Measurements from ENCODE around the gene AIDA.

The AIDA gene

DNA sequence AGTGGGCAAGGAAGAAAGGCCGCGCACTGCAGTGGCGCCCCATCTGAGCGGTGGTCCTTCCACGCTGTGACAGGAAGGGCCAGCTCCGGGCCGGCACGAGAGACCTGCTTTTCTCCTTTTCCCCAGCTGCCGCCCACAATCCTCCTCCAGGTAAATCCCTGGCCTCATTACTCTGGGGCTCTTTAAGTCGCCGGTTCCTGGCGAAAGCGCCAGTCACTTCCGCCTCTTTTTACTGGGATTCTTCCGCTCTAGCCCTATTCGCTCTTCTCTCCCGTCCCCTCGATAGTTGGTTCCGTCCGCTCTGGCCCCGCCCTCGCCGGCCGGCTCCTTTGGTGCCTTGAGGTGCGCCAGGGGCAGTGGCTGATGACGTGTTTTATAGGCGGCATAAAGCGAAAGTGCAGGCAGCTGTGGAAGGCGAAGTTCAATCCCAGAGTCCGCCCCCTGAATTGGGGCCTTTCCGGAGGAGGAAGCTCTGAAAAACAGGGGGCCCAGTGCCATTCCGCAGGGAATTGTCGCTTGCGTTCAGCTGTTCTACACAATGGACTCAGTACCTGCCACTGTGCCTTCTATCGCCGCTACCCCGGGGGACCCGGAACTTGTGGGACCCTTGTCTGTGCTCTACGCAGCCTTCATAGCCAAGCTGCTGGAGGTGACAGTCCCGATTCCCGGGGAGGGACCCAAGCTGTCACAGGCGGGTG lies 68.2 kb downstream of the AIDA start:
- DNase-seq (ENCODE audit: low read depth), result peak; percentile 93

GRCh38 chr1:222643606-222643937 lies 68.7 kb downstream of the AIDA start:
- DNase-seq (ENCODE audit: low read depth), result no peak

DNA sequence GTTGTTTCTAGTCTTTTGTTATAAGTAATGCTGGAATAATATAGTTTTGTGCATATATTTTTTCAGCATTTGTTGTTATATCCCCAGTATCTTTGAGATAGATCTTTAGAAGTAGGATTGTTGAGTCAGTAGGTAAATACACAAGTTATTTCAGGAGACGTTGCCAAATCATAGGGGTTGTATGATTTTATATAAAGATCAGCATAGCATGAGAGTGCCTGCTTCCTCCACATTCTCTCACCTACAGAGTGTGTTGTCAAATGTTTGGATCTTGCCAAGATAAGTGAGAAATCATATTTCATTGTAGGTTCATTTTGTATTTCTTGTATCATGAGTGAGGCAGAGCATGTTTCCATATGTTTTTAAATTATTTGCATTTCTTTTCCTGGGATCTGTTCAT lies 69.8 kb downstream of the AIDA start:
- DNase-seq (ENCODE audit: low read depth), result no peak

DNA sequence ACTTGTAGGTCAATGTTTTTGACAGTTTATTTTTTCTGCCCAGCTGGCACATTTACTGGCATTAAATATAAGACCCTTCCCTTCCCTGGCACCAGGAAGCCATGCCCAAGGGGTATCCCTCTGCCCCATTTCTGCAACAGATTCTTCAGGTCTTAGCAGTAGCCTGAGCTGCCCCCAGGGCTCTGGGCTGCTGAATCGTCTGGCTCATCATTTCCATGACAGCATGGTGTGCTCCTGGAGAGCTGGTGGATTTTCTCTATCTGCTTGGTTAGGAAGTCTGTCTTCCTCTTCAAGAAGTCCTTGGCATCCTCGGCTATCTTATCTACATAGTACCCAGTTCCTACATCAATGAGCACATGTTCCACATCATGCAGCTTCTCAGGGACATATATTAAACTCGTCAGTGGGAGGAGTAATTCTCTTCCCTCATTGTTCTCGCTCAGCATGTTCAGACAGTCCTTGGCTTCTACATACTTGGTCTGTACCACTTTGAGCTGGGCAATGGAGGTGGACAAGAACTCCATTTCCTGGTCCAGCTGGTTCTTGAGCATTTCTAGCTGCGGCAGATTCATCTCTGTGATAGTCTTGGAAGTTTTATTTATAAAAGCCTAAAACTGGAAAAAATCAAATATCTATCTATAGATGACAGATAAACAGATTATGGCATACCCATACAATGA lies 70.9 kb downstream of the AIDA start:
- DNase-seq (ENCODE audit: low read depth), result no peak

DNA sequence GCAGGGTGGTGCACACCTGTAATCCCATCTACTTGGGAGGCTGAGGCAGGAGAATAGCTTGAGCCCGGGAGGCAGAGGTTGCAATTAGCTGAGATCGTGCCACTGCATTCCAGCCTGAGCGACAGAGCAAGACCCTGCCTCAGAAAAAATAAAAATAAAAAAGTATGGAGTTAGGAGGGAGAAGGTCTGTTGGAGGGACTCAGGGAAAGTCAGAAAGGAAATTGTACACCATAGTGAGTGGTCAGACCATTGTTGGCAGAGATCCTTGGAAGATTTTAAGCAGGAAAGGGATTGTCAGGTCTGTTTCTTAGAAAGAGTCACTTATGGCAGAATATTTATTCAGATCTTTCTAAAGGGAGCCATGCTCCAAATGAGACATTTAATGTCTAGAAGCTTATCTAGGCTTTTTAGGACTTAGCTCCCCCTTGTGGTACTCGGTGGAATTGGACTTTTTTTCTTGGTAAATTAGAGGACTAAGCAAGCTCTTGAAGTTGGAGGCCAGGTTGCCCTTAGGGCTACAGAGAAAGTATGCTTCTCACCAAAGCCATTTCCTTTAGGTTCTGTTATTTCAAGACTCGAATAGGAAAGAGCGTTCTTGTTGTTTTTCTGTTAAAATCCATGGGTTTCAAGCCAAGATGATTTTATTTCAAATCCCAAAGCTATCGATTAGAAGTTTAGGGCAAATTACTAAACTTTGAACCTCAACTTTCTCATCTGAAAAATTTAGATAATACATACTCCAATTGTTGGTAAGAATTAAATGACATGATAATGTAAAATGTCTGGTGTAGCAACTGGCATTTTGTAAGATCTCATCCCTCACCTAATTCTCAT lies 77.9 kb downstream of the AIDA start:
- no peak for DNase-seq (ENCODE audit: low read depth)

DNA sequence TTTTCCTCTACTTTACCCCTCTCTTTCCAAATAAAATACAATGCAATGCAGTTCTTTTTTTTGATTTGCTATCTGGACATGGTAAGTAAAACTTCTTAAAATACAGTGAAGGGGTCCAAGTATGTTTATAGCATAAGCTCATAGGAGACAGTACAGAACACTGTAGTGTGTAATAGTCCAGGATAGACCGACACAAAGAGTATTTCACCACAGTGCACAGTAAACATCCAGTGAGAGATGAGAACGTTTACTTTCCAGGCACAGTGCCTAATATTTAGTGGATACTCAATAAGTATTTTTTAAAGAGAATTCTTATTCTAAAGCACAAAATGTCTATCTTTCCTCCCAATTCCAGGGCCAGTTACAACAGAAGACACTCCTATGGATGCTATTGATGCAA lies 79.5 kb downstream of the AIDA start:
- no peak for DNase-seq (ENCODE audit: low read depth)

- no peak for DNase-seq (ENCODE audit: low read depth)
These were observed 80.6 kb downstream of the AIDA start for GRCh38 chr1:222631611-222632208.

DNA sequence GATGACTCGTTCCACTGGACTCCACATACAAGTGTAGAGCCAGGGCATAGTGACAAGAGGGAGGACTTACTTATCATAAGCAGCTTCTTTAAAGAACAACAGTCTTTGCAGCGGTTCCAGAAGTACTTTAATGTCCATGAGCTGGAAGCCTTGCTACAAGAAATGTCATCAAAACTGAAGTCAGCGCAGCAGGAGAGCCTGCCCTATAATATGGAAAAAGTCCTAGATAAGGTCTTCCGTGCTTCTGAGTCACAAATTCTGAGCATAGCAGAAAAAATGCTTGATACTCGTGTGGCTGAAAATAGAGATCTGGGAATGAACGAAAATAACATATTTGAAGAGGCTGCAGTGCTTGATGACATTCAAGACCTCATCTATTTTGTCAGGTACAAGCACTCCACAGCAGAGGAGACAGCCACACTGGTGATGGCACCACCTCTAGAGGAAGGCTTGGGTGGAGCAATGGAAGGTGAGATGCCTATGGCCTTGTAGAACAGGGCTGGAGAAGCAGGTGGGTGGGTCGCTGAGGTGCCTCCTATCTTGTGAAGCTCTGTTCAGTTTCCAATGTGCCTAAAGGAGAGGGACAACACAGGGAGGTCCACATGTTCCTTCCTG lies 82.3 kb downstream of the AIDA start:
- DNase-seq (ENCODE audit: low read depth), result no peak

DNA sequence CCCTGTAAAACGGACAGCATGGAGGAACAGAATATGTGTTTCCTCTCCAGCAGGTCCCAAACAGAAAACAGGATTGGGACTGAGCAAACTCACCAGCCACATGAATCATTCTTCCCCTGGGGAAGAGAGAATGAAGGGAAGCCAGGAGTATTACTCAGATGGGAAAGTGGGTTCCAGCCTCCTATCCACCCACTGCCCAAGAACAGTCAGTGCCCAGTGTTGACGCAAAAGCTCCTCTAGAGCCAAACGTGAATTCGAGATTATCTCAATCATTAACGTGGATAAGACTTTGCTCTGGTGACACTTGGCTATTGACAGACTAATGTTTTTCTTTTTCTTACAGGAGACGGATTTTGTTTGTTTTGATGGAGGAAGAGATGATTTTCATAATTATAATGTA lies 85.1 kb downstream of the AIDA start:
- no peak for DNase-seq (ENCODE audit: low read depth)

DNA sequence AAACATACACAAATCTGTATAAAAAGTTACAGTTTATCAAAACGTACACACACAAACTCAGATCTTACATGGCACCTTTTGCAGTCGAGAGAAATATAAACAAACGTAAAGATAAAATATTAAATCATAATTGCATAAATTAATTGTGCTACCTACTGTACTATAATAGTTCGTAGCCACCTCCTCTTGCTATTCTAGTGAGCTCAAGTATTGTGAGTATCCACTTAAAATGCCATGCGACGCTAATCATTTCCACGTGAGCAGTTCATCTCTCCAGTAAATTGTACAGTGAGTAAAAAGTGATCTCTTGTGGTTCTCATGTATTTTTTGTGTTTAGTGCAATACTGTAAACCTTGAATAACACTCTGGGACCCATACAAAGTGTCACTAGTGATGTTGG lies 88.1 kb downstream of the AIDA start:
- no peak for DNase-seq (ENCODE audit: low read depth)

GRCh38 chr1:222623458-222623857 lies 88.8 kb downstream of the AIDA start:
- no peak for DNase-seq (ENCODE audit: low read depth)

- no peak for DNase-seq (ENCODE audit: low read depth)
These were observed 89.5 kb downstream of the AIDA start for GRCh38 chr1:222622765-222623164.

DNA sequence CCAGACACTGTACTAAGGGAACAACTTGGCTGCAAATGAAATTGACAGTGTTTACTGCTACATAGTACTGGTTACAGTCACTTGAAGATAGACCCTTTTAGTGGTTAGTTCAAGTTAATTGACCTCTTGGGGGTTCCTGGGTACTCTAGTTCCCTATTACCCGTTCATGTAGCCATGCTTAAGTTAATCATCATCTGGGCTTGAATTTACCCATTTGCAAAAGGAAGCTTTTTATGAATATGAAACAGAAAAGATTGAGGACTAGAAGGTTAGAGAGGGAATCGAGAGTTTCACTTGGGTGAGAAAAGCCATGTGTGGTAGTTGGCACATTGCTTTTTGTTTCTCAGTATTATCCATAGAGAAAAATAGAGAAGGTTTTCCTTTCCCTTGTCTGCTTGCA lies 91.7 kb downstream of the AIDA start:
- DNase-seq (ENCODE audit: low read depth), result no peak

DNA sequence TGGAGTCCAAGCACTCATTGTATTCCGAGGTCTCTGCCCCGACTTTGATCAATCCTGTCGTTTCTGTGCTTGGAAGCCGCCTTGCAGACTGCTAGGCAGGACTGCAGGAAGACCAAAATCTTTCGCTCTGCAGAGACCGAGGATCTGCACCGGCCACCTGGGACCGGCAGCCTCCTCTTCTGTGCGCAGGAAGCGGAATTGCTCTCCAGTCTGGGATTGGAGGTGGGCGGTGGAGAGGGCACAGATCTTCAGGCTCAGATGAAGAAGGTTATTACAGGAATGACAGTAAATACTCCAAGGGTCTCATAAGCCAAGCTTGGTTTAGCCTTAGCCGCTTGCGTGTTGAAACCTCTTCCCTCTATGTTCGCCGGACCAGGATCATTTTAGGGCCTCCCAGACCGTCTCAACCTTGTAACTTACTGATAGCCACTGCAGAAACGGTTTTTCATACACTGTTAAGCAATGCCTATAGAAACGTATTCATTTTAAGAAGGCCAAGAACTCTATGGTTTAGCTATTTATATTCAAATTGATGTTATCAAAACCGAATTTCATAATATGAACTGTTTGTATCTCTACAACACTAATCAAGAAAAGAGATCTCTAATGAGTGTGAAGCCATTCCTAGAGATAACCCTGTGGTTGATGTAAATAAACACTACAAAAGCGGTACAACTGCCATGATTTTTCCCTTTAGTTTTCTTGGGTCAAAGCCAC lies 93.3 kb downstream of the AIDA start:
- DNase-seq (ENCODE audit: low read depth), result no peak

Measured in stimulated activated CD8-positive, alpha-beta memory T cell treated with anti-CD3 and anti-CD28 coated beads, Interleukin-12 subunit alpha, Interleukin-12 subunit beta, amount 100 ng/mL, for 4 hours (primary cell).